NCI-H1417 treated with DMSO at 0.1 percent for 48 hours (cell line): ENCODE results near the gene RNF213.
"Not testable (repeated sequence)": the region's sequence is repeated elsewhere in the genome, so short reads cannot be mapped to it uniquely, and the experiment has no call there.

Experiments used
- DNase-seq: peaks from one replicate; lab custom pipeline; 2025; lab: John Stamatoyannopoulos, UW

RNF213 gene

GRCh38 chr17:80252871-80253270 is 7.8 kb upstream of the RNF213 start:
- no peak for DNase-seq

- no peak for DNase-seq
Measured at GRCh38 chr17:80253631-80254395, 6.8 kb upstream of the RNF213 start.

- no peak for DNase-seq
Measured at GRCh38 chr17:80254396-80255251, 6.0 kb upstream of the RNF213 start.

- DNase-seq, result no peak
Measured at GRCh38 chr17:80256034-80256350, 4.7 kb upstream of the RNF213 start.

GRCh38 chr17:80257716-80258213 is 2.9 kb upstream of the RNF213 start:
- no peak for DNase-seq

- not testable (repeated sequence) for DNase-seq
Measured at GRCh38 chr17:80258296-80258695, 2.4 kb upstream of the RNF213 start.

GRCh38 chr17:80259457-80260068 is 1.1 kb upstream of the RNF213 start:
- DNase-seq, result no peak

GRCh38 chr17:80260069-80260535 is 550 bp upstream of the RNF213 start:
- DNase-seq, result no peak

- no peak for DNase-seq
Measured at GRCh38 chr17:80261159-80261894, 675 bp downstream of the RNF213 start.

GRCh38 chr17:80261895-80262279 is 1.2 kb downstream of the RNF213 start:
- no peak for DNase-seq

- DNase-seq, result no peak
Measured at GRCh38 chr17:80262291-80262690, 1.6 kb downstream of the RNF213 start.

- no peak for DNase-seq
Measured at GRCh38 chr17:80262775-80263244, 2.2 kb downstream of the RNF213 start.

GRCh38 chr17:80263253-80264204 is 2.9 kb downstream of the RNF213 start:
- DNase-seq, result no peak

- no peak for DNase-seq
Measured at GRCh38 chr17:80264205-80265075, 3.8 kb downstream of the RNF213 start.

- DNase-seq, result no peak
Measured at GRCh38 chr17:80265205-80266068, 4.8 kb downstream of the RNF213 start.

- no peak for DNase-seq
Measured at GRCh38 chr17:80267391-80267790, 6.7 kb downstream of the RNF213 start.

GRCh38 chr17:80268427-80268826 is 7.8 kb downstream of the RNF213 start:
- DNase-seq, result no peak

GRCh38 chr17:80269405-80269807 is 8.8 kb downstream of the RNF213 start:
- no peak for DNase-seq

- DNase-seq, result no peak
Measured at GRCh38 chr17:80270104-80270503, 9.5 kb downstream of the RNF213 start.
